HG03103 (cell line): ENCODE results near the gene SPHK2.
"Not testable (repeated sequence)": the region's sequence is repeated elsewhere in the genome, so short reads cannot be mapped to it uniquely, and the experiment has no call there.

Source experiments
- ATAC-seq: cut with Tn5 transposase; IDR thresholded peaks from one replicate; pipeline ENCODE4 v1.9.1; 2021; ENCODE audit warnings: low read depth; ENCODE audit not compliant: unreplicated experiment

Gene SPHK2

GRCh38 chr19:48674921-48675824 lies 55.9 kb downstream of the SPHK2 start:
- ATAC-seq, result no peak

DNA sequence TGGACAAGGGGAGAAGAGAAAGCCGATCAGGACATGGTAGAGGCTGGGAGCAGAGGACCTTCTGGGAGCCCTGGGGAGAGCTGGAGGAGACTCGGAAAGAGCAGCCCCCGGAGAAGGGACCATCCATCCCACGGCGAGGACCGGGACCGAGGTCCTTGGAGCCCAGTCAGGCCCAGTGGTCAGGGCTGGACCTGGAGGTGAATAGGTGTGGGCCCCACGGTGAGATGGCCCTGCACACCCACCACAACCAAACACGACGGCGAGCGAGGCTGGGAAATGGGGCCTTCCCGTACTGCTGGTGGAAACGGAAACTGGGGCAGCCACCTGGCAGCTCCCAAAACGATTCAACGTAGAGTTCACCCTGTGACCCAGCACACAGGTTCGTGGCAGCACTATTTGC lies 57.2 kb downstream of the SPHK2 start:
- no peak for ATAC-seq

- ATAC-seq, result no peak
Measured at GRCh38 chr19:48676887-48677286, 57.6 kb downstream of the SPHK2 start.

- no peak for ATAC-seq
Measured at GRCh38 chr19:48678201-48678600, 58.9 kb downstream of the SPHK2 start.

- ATAC-seq, result not testable (repeated sequence)
Measured at GRCh38 chr19:48680006-48680405, 60.7 kb downstream of the SPHK2 start.
